GM23248 (cell line): Measurements from ENCODE around the gene ATP1B3.

Experiments
- EZH2 ChIP-seq: fragments of 200-600 bp; sonication (generic); IDR thresholded peaks from 2 replicates; pipeline ENCODE4 v1.6.1; 2018; ENCODE audit warnings: antibody characterized with exemption, mild to moderate bottlenecking; ENCODE audit not compliant: insufficient read depth, poor library complexity, severe bottlenecking
- EZH2phosphoT487 ChIP-seq: fragments of 200-600 bp; sonication (generic); IDR thresholded peaks from 2 replicates; pipeline ENCODE4 v1.6.1; 2018; ENCODE audit warnings: antibody characterized with exemption, moderate library complexity, mild to moderate bottlenecking, low read depth; ENCODE audit not compliant: insufficient read depth

DNA sequence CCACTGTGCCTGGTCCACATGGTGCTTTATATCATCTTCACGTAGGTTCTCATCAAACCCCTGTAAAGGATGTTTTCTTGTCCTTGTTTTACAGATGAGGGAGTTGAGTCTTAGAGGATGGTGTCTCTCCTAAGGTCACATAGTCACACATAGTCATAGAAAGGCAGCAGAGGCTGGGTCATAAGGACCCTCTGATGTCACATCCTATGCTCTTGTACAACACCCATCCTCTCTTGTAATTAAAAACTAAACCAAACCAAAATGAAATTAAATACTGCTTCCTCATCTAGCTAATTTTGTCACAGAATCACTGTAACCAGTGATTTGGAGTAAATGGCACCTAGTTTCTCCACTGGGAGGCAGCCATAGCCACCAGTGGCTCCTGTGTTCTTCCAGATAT is 21.8 kb upstream of the ATP1B3 start:
- TF ChIP-seq EZH2 (no peak), EZH2phosphoT487 (no peak)
